Measurements from ENCODE around the gene BST1. TPM values are rescaled to one million over a fixed set of nuclear protein-coding genes. Genes with fewer than 3 reads are reported as not detected.

The BST1 gene
- total and polyA plus RNA-seq, 10 of the 15 experiments (the other 5 are each of a cell fraction or from before 2014, with no cell fraction given): 0.04 to 0.42 (median 0.11) TPM; not detected in 1

GRCh38 chr4:15683143-15683495, 19.7 kb upstream of the BST1 start:
- no peak for DNase-seq (ENCODE audit: low read depth, low spot score)
- Histone ChIP-seq H3K79me2 (ENCODE audit: control insufficient read depth, insufficient read depth, low read length) (peaks cover 57% of the 10 kb centered on the region), H3K4me3 (no peak overlapping the region), H3K27ac (ENCODE audit: control insufficient read depth, insufficient read depth) (no peak overlapping the region), H3K36me3 (ENCODE audit: control insufficient read depth in 2 of 2, insufficient read depth in 2 of 2, low read length in 1 of 2) (no peaks in the 10 kb centered on the region), H3K9ac (ENCODE audit: control insufficient read depth, insufficient read depth, low read length) (peak overlapping the region; percentile 99; the same call in 1 of the 2 replicates), H4K20me1 (ENCODE audit: control insufficient read depth, insufficient read depth) (no peaks in the 10 kb centered on the region), H3K27me3 (replicated peaks in 1 of 2; ENCODE audit: control insufficient read depth in 2 of 2, insufficient read depth in 2 of 2, low read length in 1 of 2) (no peaks in the 10 kb centered on the region), H3K4me1 (ENCODE audit: control insufficient read depth, insufficient read depth, low read length) (0 out of 2 replicates have a peak, but pooled peaks cover 4% of the 10 kb centered on the region), H3K9me3 (replicated peaks; ENCODE audit: control insufficient read depth, insufficient read depth, low read length) (no peaks in the 10 kb centered on the region), H3K4me2 (ENCODE audit: control insufficient read depth, insufficient read depth) (peak overlapping the region; percentile 81), H2AFZ (ENCODE audit: control insufficient read depth, low read depth, low read length) (no peak overlapping the region)
- intact Hi-C loops (cut with micrococcal nuclease; ENCODE audit: unreplicated experiment): no loop called here
- SMC1A ChIA-PET (ENCODE audit: uncharacterized antibody, unreplicated experiment): interaction anchor here (0.8 to 3.6 kb wide), 8 partner anchors 11 to 273 kb away, joined by 3 to 34 read pairs (median 4); no protein-coding TSS in a partner anchor
- FAIRE-seq: no peak
- no TSS peak for BruUV-seq (replicated peaks)
- POLR2A ChIA-PET: interaction anchor here (0.5 to 2.5 kb wide), 6 partner anchors 17 to 620 kb away, joined by 3 to 11 read pairs (median 4); partner anchors contain the start of gene FBXL5
- no peak for TF ChIP-seq ZNF217 (IDR thresholded peaks at IDR 0.05)
- no peak for TF ChIP-seq FOS (IDR thresholded peaks at IDR 0.05; ENCODE audit: borderline replicate concordance, extremely low read depth, insufficient read length)
- no peak for TF ChIP-seq ATF3 (IDR thresholded peaks at IDR 0.05; ENCODE audit: borderline replicate concordance, extremely low read depth, low read depth, low read length)
- no peak for TF ChIP-seq CREM (IDR thresholded peaks at IDR 0.05; ENCODE audit: low read depth)
- TF ChIP-seq TBL1XR1 (IDR thresholded peaks at IDR 0.05; ENCODE audit: low read depth, low read length): no peak
- no peak for TF ChIP-seq SMAD1 (IDR thresholded peaks at IDR 0.05; ENCODE audit: low read depth, partially characterized antibody)
- TF ChIP-seq, protein P1, sequence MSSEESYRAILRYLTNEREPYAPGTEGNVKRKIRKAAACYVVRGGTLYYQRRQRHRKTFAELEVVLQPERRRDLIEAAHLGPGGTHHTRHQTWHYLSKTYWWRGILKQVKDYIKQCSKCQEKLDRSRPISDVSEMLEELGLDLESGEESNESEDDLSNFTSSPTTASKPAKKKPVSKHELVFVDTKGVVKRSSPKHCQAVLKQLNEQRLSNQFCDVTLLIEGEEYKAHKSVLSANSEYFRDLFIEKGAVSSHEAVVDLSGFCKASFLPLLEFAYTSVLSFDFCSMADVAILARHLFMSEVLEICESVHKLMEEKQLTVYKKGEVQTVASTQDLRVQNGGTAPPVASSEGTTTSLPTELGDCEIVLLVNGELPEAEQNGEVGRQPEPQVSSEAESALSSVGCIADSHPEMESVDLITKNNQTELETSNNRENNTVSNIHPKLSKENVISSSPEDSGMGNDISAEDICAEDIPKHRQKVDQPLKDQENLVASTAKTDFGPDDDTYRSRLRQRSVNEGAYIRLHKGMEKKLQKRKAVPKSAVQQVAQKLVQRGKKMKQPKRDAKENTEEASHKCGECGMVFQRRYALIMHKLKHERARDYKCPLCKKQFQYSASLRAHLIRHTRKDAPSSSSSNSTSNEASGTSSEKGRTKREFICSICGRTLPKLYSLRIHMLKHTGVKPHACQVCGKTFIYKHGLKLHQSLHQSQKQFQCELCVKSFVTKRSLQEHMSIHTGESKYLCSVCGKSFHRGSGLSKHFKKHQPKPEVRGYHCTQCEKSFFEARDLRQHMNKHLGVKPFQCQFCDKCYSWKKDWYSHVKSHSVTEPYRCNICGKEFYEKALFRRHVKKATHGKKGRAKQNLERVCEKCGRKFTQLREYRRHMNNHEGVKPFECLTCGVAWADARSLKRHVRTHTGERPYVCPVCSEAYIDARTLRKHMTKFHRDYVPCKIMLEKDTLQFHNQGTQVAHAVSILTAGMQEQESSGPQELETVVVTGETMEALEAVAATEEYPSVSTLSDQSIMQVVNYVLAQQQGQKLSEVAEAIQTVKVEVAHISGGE (CRISPR knock-in tag; IDR thresholded peaks at IDR 0.05): no peak
- no peak for TF ChIP-seq CREB1 (IDR thresholded peaks at IDR 0.05; ENCODE audit: low read depth)
- no peak for TF ChIP-seq CHD1 (IDR thresholded peaks at IDR 0.05; ENCODE audit: low read depth, low read length)
- no peak for TF ChIP-seq NFXL1 (IDR thresholded peaks at IDR 0.05; ENCODE audit: borderline replicate concordance)
- TF ChIP-seq, protein P2, sequence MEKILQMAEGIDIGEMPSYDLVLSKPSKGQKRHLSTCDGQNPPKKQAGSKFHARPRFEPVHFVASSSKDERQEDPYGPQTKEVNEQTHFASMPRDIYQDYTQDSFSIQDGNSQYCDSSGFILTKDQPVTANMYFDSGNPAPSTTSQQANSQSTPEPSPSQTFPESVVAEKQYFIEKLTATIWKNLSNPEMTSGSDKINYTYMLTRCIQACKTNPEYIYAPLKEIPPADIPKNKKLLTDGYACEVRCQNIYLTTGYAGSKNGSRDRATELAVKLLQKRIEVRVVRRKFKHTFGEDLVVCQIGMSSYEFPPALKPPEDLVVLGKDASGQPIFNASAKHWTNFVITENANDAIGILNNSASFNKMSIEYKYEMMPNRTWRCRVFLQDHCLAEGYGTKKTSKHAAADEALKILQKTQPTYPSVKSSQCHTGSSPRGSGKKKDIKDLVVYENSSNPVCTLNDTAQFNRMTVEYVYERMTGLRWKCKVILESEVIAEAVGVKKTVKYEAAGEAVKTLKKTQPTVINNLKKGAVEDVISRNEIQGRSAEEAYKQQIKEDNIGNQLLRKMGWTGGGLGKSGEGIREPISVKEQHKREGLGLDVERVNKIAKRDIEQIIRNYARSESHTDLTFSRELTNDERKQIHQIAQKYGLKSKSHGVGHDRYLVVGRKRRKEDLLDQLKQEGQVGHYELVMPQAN (conservative IDR thresholded peaks at IDR 0.05): no peak
- no peak for TF ChIP-seq NR2C1 (IDR thresholded peaks at IDR 0.05)
- no peak for TF ChIP-seq ZSCAN29 (IDR thresholded peaks at IDR 0.05)
- TF ChIP-seq ESRRA (IDR thresholded peaks at IDR 0.05; ENCODE audit: low read length): no peak
- TF ChIP-seq LARP7 (IDR thresholded peaks at IDR 0.05): no peak
- no peak for ATAC-seq
- CTCF ChIA-PET: interaction anchor here (1.2 to 3.6 kb wide), 5 partner anchors 20 to 226 kb away, joined by 3 to 23 read pairs (median 6); no protein-coding TSS in a partner anchor
- RAD21 ChIA-PET (ENCODE audit: unreplicated experiment): interaction anchor here (1.2 to 1.4 kb wide), 2 partner anchors 31 to 124 kb away, joined by 3 to 9 read pairs; no protein-coding TSS in a partner anchor
- in situ Hi-C loops (cut with MboI): no loop called here
- 100% methylated on average over 2 of the region's 2 CpGs for WGBS (ENCODE audit: insufficient coverage, insufficient replicate concordance, low lambda C conversion rate, missing lambda C conversion rate)
